Panc1 (cell line): ENCODE data around the gene HDAC11. TPM values are rescaled to one million over a fixed set of nuclear protein-coding genes. Genes with fewer than 3 reads are reported as not detected.

Source experiments
- ATAC-seq: fragments of 200-7000 bp; cut with Tn5 transposase; 2 replicates; pipeline ENCODE4 v1.9.1; 2020; ENCODE audit warnings: mild to moderate bottlenecking, moderate library complexity
- BruUV-seq: library from RNA; stranded (reverse); fragments of 400-500 nt; replicated peaks from 2 replicates; lab custom pipeline; 2021; lab: Mats Ljungman, UMichigan
- CTCF ChIA-PET: fragments of 300-600 bp; sonication (Branson Sonifier 250); formaldehyde crosslinking; loops from one replicate; lab custom pipeline; 2022; ENCODE audit warnings: antibody characterized with exemption; lab: Charles Lee
- POLR2A ChIA-PET: fragments of 300-600 bp; sonication (Branson Sonifier 250); formaldehyde crosslinking; loops from one replicate; lab custom pipeline; 2022; ENCODE audit warnings: antibody characterized with exemption; lab: Charles Lee
- DNase-seq: peaks from one replicate; pipeline ENCODE4 v3.0.0-alpha.2; 2010; ENCODE audit warnings: low read depth, low spot score
- H3K27ac ChIP-seq: 2 replicates; pipeline ENCODE4 v1.5.1; 2011; ENCODE audit warnings: mild to moderate bottlenecking, low read length, inconsistent platforms
- H3K27me3 ChIP-seq: fragments of 200-500 bp; sonication (Bioruptor generic); 2 replicates; pipeline ENCODE4 v1.6.0; 2014; ENCODE audit warnings: low read length, inconsistent platforms; ENCODE audit not compliant: control insufficient read depth, insufficient read depth
- H3K36me3 ChIP-seq: fragments of 200-500 bp; sonication (Bioruptor generic); 2 replicates; pipeline ENCODE4 v1.5.1; 2014; ENCODE audit warnings: inconsistent platforms, mild to moderate bottlenecking, low read length, moderate library complexity; ENCODE audit not compliant: control insufficient read depth, insufficient read depth
- H3K4me1 ChIP-seq: 2 replicates; pipeline ENCODE4 v1.5.1; 2011; ENCODE audit warnings: inconsistent platforms, mild to moderate bottlenecking, low read length, moderate library complexity; ENCODE audit not compliant: control insufficient read depth, insufficient read depth
- H3K4me3 ChIP-seq, 2 experiments: 2 replicates each; pipeline ENCODE4 v1.5.1; 2011 to 2012; ENCODE audit warnings: low read depth in 2 of 2, low read length in 2 of 2, mild to moderate bottlenecking in 2 of 2, inconsistent platforms in 1 of 2, moderate library complexity in 1 of 2
- H3K9me3 ChIP-seq: fragments of 200-500 bp; sonication (Bioruptor generic); 2 replicates; pipeline ENCODE4 v1.5.1; 2014; ENCODE audit warnings: low read depth, mild to moderate bottlenecking, inconsistent platforms, low read length, moderate library complexity; ENCODE audit not compliant: control insufficient read depth, insufficient read depth
- POLR2AphosphoS5 ChIP-seq: IDR thresholded peaks from 2 replicates; pipeline ENCODE4 v1.6.1; 2012; ENCODE audit warnings: mild to moderate bottlenecking, low read depth, low read length, moderate library complexity
- SIN3A ChIP-seq: IDR thresholded peaks from 2 replicates; pipeline ENCODE4 v1.6.1; 2012; ENCODE audit warnings: low read depth, mild to moderate bottlenecking, low read length, moderate library complexity, borderline replicate concordance; ENCODE audit not compliant: insufficient read depth
- TCF7L2 ChIP-seq: IDR thresholded peaks from 2 replicates; pipeline ENCODE4 v1.6.1; 2011; ENCODE audit warnings: mild to moderate bottlenecking, low read depth, low read length, inconsistent platforms
- in situ Hi-C: cut with HindIII; loops from 2 replicates; pipeline ENCODE4 v1.10.0; 2016; ENCODE audit warnings: low sequenced_read_pairs, low pct_unique_long_range_greater_than_20kb
- intact Hi-C: fragments of 100-400 bp; cut with micrococcal nuclease; formaldehyde crosslinking; loops from one replicate; pipeline ENCODE4 v1.10.0; 2022; ENCODE audit not compliant: unreplicated experiment
- total RNA-seq: library from RNA; stranded (reverse); gene quantifications from one replicate; pipeline ENCODE4 v1.2.1, GENCODE V29; 2021; ENCODE audit not compliant: unreplicated experiment
- TF ChIP-seq, protein P1 (sequence below): fragments of 450-650 bp; IDR thresholded peaks from 2 replicates; pipeline ENCODE4 v1.5.1; 2017; ENCODE audit warnings: mild to moderate bottlenecking
- TF ChIP-seq, protein P2 (sequence below), 2 experiments: IDR thresholded peaks; 2 replicates each; pipeline ENCODE4 v1.6.1; 2011 to 2012; ENCODE audit warnings: low read depth in 2 of 2, control low read depth in 1 of 2, low read length in 1 of 2, mild to moderate bottlenecking in 1 of 2, moderate library complexity in 1 of 2; ENCODE audit not compliant: insufficient read depth in 1 of 2

HDAC11 gene
- total RNA-seq, 1 experiment from 2014 or later = 10.6 TPM

DNA sequence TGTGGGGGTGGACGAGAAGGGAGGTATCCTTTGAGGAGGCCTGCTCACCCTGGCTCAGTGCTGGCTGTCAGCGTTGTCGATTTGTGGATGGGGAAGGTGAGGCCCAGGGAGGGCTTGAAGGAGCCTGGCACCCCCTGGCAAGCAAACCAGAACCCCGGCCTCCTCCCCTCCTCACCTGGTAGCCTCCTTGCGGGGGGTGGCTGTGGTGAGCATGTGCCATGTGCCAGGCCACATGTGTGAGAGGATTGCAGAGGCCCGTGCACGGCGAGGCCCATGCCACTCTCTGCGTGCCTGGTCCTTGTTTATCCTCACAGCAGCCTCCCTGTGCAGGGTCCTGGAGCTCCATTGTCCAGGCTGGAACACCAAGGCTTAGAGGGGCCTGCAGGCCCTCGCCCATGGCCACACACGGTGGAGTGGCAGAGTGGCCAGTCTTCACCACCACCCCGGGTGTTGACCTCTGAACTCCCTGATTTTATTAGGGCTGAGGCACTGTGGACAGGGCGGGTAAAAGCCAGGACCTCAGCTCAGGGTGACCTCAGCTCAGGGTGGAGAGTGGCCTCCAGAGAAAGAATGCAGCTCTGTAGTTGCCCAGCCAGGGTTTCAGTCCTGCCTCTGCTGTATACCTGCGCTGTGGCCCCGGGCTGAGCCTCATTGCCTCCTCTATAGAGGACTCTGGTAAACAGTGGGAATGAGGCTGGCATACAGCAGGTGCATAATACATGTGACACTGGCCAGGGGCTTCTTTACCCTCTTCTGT, 29.1 kb downstream of the HDAC11 start:
- in situ Hi-C loops = no loop called here
- ChIA-PET CTCF (no interaction called here), POLR2A (no interaction called here)

DNA sequence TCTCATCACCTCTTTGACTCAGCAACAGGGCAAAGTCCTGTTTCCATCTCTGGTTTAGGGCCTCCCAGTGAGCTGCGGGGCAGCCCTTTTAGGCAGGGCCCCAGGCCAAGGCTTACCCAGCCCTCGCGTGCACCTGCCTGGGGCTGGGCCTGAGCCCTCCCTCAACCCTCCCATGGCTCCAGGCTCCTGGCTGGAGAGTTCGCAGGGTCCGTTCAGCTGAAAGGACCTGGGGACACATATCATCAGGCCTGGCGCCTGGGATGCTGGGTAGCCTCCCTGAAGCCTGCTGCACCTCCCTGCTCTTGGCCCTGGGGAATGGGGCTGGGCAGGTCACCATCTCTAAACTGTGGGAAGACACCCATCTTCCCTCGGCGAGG, 29.7 kb downstream of the HDAC11 start:
- CTCF ChIA-PET = no interaction called here
- H3K27me3 ChIP-seq = no peaks in the 10 kb centered on the region
- in situ Hi-C loops = no loop called here
- no peaks in the 10 kb centered on the region for H3K36me3 ChIP-seq
- H3K4me3 ChIP-seq = no peak overlapping the region
- H3K27ac ChIP-seq = no peak overlapping the region
- POLR2A ChIA-PET = no interaction called here
- BruUV-seq = no TSS peak
- DNase-seq (no peak), ATAC-seq (no peak)
- intact Hi-C loops = no loop called here
- H3K9me3 ChIP-seq = no peaks in the 10 kb centered on the region
- peaks cover 7% of the 10 kb centered on the region for H3K4me1 ChIP-seq
- TF ChIP-seq TCF7L2 (no peak), POLR2AphosphoS5 (no peak), SIN3A (no peak)
- TF ChIP-seq, protein P1, sequence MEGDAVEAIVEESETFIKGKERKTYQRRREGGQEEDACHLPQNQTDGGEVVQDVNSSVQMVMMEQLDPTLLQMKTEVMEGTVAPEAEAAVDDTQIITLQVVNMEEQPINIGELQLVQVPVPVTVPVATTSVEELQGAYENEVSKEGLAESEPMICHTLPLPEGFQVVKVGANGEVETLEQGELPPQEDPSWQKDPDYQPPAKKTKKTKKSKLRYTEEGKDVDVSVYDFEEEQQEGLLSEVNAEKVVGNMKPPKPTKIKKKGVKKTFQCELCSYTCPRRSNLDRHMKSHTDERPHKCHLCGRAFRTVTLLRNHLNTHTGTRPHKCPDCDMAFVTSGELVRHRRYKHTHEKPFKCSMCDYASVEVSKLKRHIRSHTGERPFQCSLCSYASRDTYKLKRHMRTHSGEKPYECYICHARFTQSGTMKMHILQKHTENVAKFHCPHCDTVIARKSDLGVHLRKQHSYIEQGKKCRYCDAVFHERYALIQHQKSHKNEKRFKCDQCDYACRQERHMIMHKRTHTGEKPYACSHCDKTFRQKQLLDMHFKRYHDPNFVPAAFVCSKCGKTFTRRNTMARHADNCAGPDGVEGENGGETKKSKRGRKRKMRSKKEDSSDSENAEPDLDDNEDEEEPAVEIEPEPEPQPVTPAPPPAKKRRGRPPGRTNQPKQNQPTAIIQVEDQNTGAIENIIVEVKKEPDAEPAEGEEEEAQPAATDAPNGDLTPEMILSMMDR = no peak
- TF ChIP-seq, protein P2, sequence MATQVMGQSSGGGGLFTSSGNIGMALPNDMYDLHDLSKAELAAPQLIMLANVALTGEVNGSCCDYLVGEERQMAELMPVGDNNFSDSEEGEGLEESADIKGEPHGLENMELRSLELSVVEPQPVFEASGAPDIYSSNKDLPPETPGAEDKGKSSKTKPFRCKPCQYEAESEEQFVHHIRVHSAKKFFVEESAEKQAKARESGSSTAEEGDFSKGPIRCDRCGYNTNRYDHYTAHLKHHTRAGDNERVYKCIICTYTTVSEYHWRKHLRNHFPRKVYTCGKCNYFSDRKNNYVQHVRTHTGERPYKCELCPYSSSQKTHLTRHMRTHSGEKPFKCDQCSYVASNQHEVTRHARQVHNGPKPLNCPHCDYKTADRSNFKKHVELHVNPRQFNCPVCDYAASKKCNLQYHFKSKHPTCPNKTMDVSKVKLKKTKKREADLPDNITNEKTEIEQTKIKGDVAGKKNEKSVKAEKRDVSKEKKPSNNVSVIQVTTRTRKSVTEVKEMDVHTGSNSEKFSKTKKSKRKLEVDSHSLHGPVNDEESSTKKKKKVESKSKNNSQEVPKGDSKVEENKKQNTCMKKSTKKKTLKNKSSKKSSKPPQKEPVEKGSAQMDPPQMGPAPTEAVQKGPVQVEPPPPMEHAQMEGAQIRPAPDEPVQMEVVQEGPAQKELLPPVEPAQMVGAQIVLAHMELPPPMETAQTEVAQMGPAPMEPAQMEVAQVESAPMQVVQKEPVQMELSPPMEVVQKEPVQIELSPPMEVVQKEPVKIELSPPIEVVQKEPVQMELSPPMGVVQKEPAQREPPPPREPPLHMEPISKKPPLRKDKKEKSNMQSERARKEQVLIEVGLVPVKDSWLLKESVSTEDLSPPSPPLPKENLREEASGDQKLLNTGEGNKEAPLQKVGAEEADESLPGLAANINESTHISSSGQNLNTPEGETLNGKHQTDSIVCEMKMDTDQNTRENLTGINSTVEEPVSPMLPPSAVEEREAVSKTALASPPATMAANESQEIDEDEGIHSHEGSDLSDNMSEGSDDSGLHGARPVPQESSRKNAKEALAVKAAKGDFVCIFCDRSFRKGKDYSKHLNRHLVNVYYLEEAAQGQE (IDR thresholded peaks at IDR 0.05; ENCODE audit: insufficient read depth in 1 of 2, low read depth in 2 of 2, low read length in 1 of 2) = no peak

More for the DNA sequence above, 29.1 kb downstream of the HDAC11 start:
- H3K9me3 ChIP-seq = no peaks in the 10 kb centered on the region
- no peak overlapping the region for H3K27ac ChIP-seq
- H3K4me1 ChIP-seq = peaks cover 9% of the 10 kb centered on the region
- BruUV-seq = no TSS peak
- H3K27me3 ChIP-seq = no peaks in the 10 kb centered on the region
- no peak overlapping the region for H3K4me3 ChIP-seq
- TF ChIP-seq, protein P1 = no peak
- TF ChIP-seq SIN3A = no peak
- TF ChIP-seq, protein P2 (IDR thresholded peaks at IDR 0.05; ENCODE audit: insufficient read depth in 1 of 2, low read depth in 2 of 2, low read length in 1 of 2) = no peak
- TF ChIP-seq POLR2AphosphoS5 = no peak
- TF ChIP-seq TCF7L2 = no peak
- DNase-seq (no peak), ATAC-seq (no peak)
- no peaks in the 10 kb centered on the region for H3K36me3 ChIP-seq
- intact Hi-C loops = no loop called here
